Heart left ventricle (tissue), 16 donors: Measurements from ENCODE around the gene CCM2. TPM values are rescaled to one million over a fixed set of nuclear protein-coding genes. Genes with fewer than 3 reads are reported as not detected.

ENCODE experiments used
- ATAC-seq, 4 donors: fragments of 200-7000 bp; cut with Tn5 transposase; one replicate each; pipeline ENCODE4 v1.9.1; 2020 to 2022; ENCODE audit warnings: moderate library complexity in 4 of 4, mild to moderate bottlenecking in 3 of 4, moderate number of reproducible peaks in 1 of 4
- DNase-seq, 5 donors: peaks; one replicate each; pipeline ENCODE4 v3.0.0-alpha.2; 2020
- H3K27ac ChIP-seq, 12 donors: fragments of 200-600 bp; sonication (generic) in 4 of 12; one replicate each; pipeline versions ENCODE4 v1.5.0 to v1.8.0; 2016 to 2022; ENCODE audit warnings: mild to moderate bottlenecking in 2 of 12
- H3K27me3 ChIP-seq, 9 donors: fragments of 200-600 bp; sonication (generic) in 2 of 9; one replicate each; pipeline versions ENCODE4 v1.5.1 to v1.8.0; 2016 to 2022; ENCODE audit warnings: mild to moderate bottlenecking in 3 of 9
- H3K36me3 ChIP-seq, 9 donors: fragments of 200-600 bp; sonication (generic) in 2 of 9; one replicate each; pipeline versions ENCODE4 v1.5.0 to v1.8.0; 2018 to 2022; ENCODE audit warnings: mild to moderate bottlenecking in 2 of 9
- H3K4me1 ChIP-seq, 12 donors: fragments of 200-600 bp; sonication (generic) in 4 of 12; one replicate each; pipeline versions ENCODE4 v1.5.0 to v1.8.0; 2016 to 2022; ENCODE audit warnings: mild to moderate bottlenecking in 3 of 12
- H3K4me3 ChIP-seq, 12 donors: fragments of 200-600 bp; sonication (generic) in 4 of 12; one replicate each; pipeline versions ENCODE4 v1.5.0 to v1.8.0; 2017 to 2022; ENCODE audit warnings: mild to moderate bottlenecking in 9 of 12, moderate library complexity in 4 of 12
- H3K9me3 ChIP-seq, 12 donors: fragments of 200-600 bp; sonication (generic) in 4 of 12; one replicate each; pipeline versions ENCODE4 v1.5.0 to v1.8.0; 2016 to 2022; ENCODE audit warnings: mild to moderate bottlenecking in 1 of 12
- POLR2A ChIP-seq, 2 donors: fragments of 450-650 bp; IDR thresholded peaks; one replicate each; pipeline ENCODE4 v1.6.1; 2017; ENCODE audit warnings: antibody characterized with exemption in 2 of 2, mild to moderate bottlenecking in 2 of 2, moderate library complexity in 2 of 2
- WGBS, 4 donors: extraction: QIAGEN DNeasy Blood & Tissue Kit in 2 of 4; methylation state at CpG; one replicate each; pipeline versions ENCODE4 v1.1.5 to v1.1.7; 2013 to 2018; 5-methylcytosine and 5-hydroxymethylcytosine counted together
- intact Hi-C, 10 donors: fragments of 100-400 bp; cut with DNase I; formaldehyde crosslinking; loops; one replicate each; pipeline versions ENCODE4 v1.11.1 to v1.14.2; 2022
- polyA plus RNA-seq, 2 donors: library from polyadenylated mRNA; stranded (reverse); fragments of 200-250 nt; gene quantifications; one replicate each; pipeline ENCODE4 v1.2.3, GENCODE V29; 2013
- total RNA-seq, 9 donors: library from RNA; depleted of rRNA in 2 of 9; stranded (reverse); fragments of >200 nt in 2 of 9; fragmentation: NEBNext Ultra II Directional in 3 of 9; extraction: Animal tissue kit (Norgen Biotek cat#: 25700) in 3 of 9; gene quantifications; one replicate each; pipeline versions ENCODE4 v1.1.0 to v1.2.4, GENCODE V29; 2016 to 2023
- TF ChIP-seq, protein P1 (sequence below), 12 donors: fragments of 200-600 bp; sonication (generic) in 4 of 12; IDR thresholded peaks; one replicate each; pipeline versions ENCODE4 v1.5.0 to v1.8.0; 2018 to 2022; ENCODE audit warnings: antibody characterized with exemption in 12 of 12, mild to moderate bottlenecking in 5 of 12
- donor health status: ischemic (EF 13 %, LVEDD 7.1; RV severe dilation, severe dysfunction).
- donor health status: healthy with polysubstance abuse.
- donor health status: DM: no; HTN: yes; CAD: no.
- donor health status: DM: no; HTN: no; CAD: no.
- donor health status: ischemic (EF 25% LVEDD 6.9; RV normal size, moderate dysfunction).
- donor health status: ischemic (EF 25% LVEDD 5.7; RV mildly dilated, moderate dysfunction).
- donor health status: healthy.
- donor health status: DM: yes; HTN: yes; CAD: no.
- donor health status: ischemic (EF 35%, LVEDD 5.7; RV mildly dilated, moderate dysfunction).
- donor health status: nonischemic (EF 11% LVEDD 7.7; RV severe dilation, severe dysfunction).
- donor health status: DM: yes; HTN: yes; CAD: no.
- donor health status: PGD.
- donor health status: ischemic (EF 29% LVEDD 5.4; RV normal size, mild dysfunction).
- donor health status: nonischemic (EF 23%, LVEDD 6.1; RV moderate dilation, normal function).

Gene CCM2
- total and polyA plus RNA-seq, 11 donors: 24.7 to 68.2 (median 35.3) TPM

DNA sequence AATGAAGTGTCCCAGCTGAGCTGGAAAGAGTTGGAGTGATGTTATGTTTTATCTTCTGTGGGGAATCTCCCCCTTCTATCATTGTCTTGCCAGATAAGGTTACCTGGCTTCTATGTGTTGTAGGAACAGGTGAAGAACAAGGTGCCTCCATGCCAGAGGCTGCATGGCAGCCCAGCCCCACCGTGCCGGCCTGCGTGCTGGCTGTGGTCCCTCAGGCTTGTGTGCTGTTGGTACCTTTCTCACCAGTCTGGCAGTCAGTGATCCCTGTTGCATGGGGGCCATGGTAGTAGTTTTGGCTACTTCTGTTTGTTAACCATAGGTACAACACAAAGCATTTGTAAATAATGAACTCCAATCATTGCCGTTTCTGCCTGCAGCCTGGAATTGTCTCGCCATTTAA is 37.9 kb downstream of the CCM2 start:
- WGBS, 4 donors: 92 to 98% (median 94%) methylated on average over 5 of the region's 5 CpGs
- peaks cover 0 to 54% (median 46%) of the 10 kb centered on the region in 9 donors for H3K36me3 ChIP-seq
- intact Hi-C loops: no loop called here
- TF ChIP-seq, protein P1, sequence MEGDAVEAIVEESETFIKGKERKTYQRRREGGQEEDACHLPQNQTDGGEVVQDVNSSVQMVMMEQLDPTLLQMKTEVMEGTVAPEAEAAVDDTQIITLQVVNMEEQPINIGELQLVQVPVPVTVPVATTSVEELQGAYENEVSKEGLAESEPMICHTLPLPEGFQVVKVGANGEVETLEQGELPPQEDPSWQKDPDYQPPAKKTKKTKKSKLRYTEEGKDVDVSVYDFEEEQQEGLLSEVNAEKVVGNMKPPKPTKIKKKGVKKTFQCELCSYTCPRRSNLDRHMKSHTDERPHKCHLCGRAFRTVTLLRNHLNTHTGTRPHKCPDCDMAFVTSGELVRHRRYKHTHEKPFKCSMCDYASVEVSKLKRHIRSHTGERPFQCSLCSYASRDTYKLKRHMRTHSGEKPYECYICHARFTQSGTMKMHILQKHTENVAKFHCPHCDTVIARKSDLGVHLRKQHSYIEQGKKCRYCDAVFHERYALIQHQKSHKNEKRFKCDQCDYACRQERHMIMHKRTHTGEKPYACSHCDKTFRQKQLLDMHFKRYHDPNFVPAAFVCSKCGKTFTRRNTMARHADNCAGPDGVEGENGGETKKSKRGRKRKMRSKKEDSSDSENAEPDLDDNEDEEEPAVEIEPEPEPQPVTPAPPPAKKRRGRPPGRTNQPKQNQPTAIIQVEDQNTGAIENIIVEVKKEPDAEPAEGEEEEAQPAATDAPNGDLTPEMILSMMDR (IDR thresholded peaks at IDR 0.05): no peak
- TF ChIP-seq POLR2A (IDR thresholded peaks at IDR 0.05): no peak
- H3K9me3 ChIP-seq: no peaks in the 10 kb centered on the region
- H3K27me3 ChIP-seq: no peaks in the 10 kb centered on the region
- no peak for DNase-seq
- H3K4me3 ChIP-seq: no peak overlapping the region
- H3K4me1 ChIP-seq: peaks cover 0 to 41% (median 12%) of the 10 kb centered on the region in 12 donors
- H3K27ac ChIP-seq: no peak overlapping the region
- ATAC-seq: no peak

DNA sequence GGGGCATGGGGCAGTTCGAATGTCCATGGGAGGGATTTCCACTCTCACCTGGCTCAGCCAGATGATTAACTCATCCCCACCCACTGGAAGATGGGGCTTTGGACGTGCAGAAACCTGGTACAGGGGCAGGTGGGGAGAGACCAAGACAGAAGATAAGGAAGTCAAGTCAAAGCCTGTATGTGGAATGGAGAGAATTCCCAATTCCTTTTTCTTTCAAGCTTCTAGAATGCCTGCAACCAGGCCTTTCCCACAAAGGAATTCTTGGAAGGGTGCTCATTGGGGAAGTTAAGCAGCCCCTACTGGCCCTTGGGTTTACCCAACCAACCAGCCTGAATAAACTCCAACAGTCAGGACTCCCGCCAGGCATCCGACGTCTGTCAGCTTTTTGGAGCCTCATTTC is 39.1 kb downstream of the CCM2 start:
- 91 to 95% (median 93%) methylated on average over 5 of the region's 5 CpGs for WGBS, 4 donors
- ATAC-seq: no peak
- intact Hi-C loops: no loop called here
- Histone ChIP-seq H3K36me3 (peaks cover 0 to 65% (median 58%) of the 10 kb centered on the region in 9 donors), H3K27ac (no peak overlapping the region), H3K9me3 (no peaks in the 10 kb centered on the region), H3K4me3 (no peak overlapping the region), H3K4me1 (peaks cover 0 to 29% (median 3%) of the 10 kb centered on the region in 12 donors), H3K27me3 (no peaks in the 10 kb centered on the region)
- no peak for DNase-seq
- no peak for TF ChIP-seq POLR2A (IDR thresholded peaks at IDR 0.05)
- TF ChIP-seq, protein P1 (IDR thresholded peaks at IDR 0.05): no peak

DNA sequence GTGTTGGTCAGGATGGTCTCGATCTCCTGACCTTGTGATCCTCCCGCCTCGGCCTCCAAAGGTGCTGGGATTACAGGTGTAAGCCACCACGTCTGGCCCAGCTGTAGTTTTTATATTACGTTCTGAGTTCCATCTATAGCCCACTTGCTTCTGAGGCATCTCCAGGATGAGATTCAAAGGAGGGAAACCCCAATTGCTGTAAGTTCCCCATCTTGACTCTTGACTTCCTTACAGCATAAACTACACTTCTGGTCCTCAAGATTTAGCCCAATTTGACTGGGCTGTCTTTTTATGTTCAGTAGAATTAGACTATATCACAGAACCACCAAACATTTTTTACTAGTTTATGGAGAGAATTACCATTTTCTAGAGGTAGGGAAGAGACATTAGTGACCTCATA is 44.3 kb downstream of the CCM2 start:
- no peaks in the 10 kb centered on the region for H3K27me3 ChIP-seq
- TF ChIP-seq, protein P1 (IDR thresholded peaks at IDR 0.05): no peak
- TF ChIP-seq POLR2A (IDR thresholded peaks at IDR 0.05): no peak
- peaks cover 0 to 99% (median 80%) of the 10 kb centered on the region in 9 donors for H3K36me3 ChIP-seq
- no peak overlapping the region for H3K27ac ChIP-seq
- 78 to 89% (median 80%) methylated on average over 5 of the region's 5 CpGs for WGBS, 4 donors
- intact Hi-C loops: no loop called here
- H3K9me3 ChIP-seq: no peaks in the 10 kb centered on the region
- ATAC-seq (no peak), DNase-seq (no peak)
- no peaks in the 10 kb centered on the region for H3K4me1 ChIP-seq
- no peak overlapping the region for H3K4me3 ChIP-seq

DNA sequence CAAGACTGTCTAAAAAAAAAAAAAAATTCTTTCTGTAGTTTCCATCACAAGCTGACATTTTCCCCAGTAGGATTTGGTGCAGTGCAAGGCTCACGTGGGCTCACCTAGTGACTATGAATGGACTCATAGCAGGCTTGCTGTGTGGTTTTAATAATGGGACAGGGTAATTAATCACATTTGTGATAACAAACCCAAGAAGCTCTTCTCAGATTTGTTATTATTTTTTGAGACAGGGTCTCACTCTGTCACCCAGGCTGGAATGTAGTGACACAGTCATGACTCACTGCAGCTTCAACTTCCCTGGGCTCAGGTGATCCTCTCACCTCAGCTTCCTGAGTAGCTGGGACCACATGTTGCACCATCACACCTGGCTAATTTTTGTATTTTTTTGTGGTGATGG is 48.7 kb downstream of the CCM2 start:
- H3K9me3 ChIP-seq: no peaks in the 10 kb centered on the region
- H3K27ac ChIP-seq: no peak overlapping the region
- H3K4me3 ChIP-seq: no peak overlapping the region
- H3K4me1 ChIP-seq: no peaks in the 10 kb centered on the region
- DNase-seq: no peak
- 95 to 97% (median 96%) methylated on average over 1 of the region's 1 CpG for WGBS, 4 donors
- peaks cover 0 to 86% (median 50%) of the 10 kb centered on the region in 9 donors for H3K36me3 ChIP-seq
- H3K27me3 ChIP-seq: no peaks in the 10 kb centered on the region
- ATAC-seq: no peak
- TF ChIP-seq, protein P1 (IDR thresholded peaks at IDR 0.05): no peak
- no peak for TF ChIP-seq POLR2A (IDR thresholded peaks at IDR 0.05)
- intact Hi-C loops: no loop called here
